Suprapubic skin (tissue), 4 donors: ENCODE results near the gene RABGGTA. TPM values are rescaled to one million over a fixed set of nuclear protein-coding genes. Genes with fewer than 3 reads are reported as not detected.

ENCODE experiments used
- DNase-seq, 2 donors: peaks; one replicate each; pipeline ENCODE4 v3.0.0-alpha.2; 2019; ENCODE audit warnings: low spot score in 2 of 2
- H3K27ac ChIP-seq: fragments of 200-600 bp; sonication (generic); one replicate; pipeline ENCODE4 v1.5.1; 2019
- H3K27me3 ChIP-seq: fragments of 200-600 bp; sonication (generic); one replicate; pipeline ENCODE4 v1.5.1; 2019
- H3K36me3 ChIP-seq: fragments of 200-600 bp; sonication (generic); one replicate; pipeline ENCODE4 v1.5.1; 2019
- H3K4me1 ChIP-seq: fragments of 200-600 bp; sonication (generic); one replicate; pipeline ENCODE4 v1.5.1; 2019
- H3K4me3 ChIP-seq: fragments of 200-600 bp; sonication (generic); one replicate; pipeline ENCODE4 v1.5.1; 2019; ENCODE audit warnings: mild to moderate bottlenecking
- H3K9me3 ChIP-seq: fragments of 200-600 bp; sonication (generic); one replicate; pipeline ENCODE4 v1.5.1; 2019
- EP300 ChIP-seq: sonication (generic); formaldehyde crosslinking; IDR thresholded peaks from one replicate; pipeline ENCODE4 v1.6.1; 2017; ENCODE audit warnings: antibody characterized with exemption
- POLR2A ChIP-seq, 2 donors: fragments of 450-650 bp; IDR thresholded peaks; one replicate each; pipeline ENCODE4 v1.6.1; 2017; ENCODE audit warnings: antibody characterized with exemption in 2 of 2, mild to moderate bottlenecking in 2 of 2, moderate library complexity in 2 of 2
- POLR2AphosphoS5 ChIP-seq, 3 donors: sonication (generic); formaldehyde crosslinking; IDR thresholded peaks; one replicate each; pipeline ENCODE4 v1.6.1; 2017; ENCODE audit warnings: antibody characterized with exemption in 3 of 3
- WGBS: methylation state at CpG from one replicate; pipeline ENCODE4 v1.1.5; 2018; 5-methylcytosine and 5-hydroxymethylcytosine counted together
- total RNA-seq, 4 donors: library from RNA; depleted of rRNA; stranded (reverse); fragments of >200 nt; gene quantifications; one replicate each; pipeline ENCODE4 v1.1.0, GENCODE V29; 2016
- TF ChIP-seq, protein P1 (sequence below), 2 donors: fragments of 200-600 bp in 1 of 2; fragments of 450-650 bp in 1 of 2; sonication (generic) in 1 of 2; IDR thresholded peaks; one replicate each; pipeline ENCODE4 v1.5.1; 2016 to 2019; ENCODE audit warnings: antibody characterized with exemption in 2 of 2, mild to moderate bottlenecking in 1 of 2, moderate library complexity in 1 of 2

RABGGTA gene
- total RNA-seq, 4 donors from 2014 or later: 50.4 to 65.9 (median 53.1) TPM

DNA sequence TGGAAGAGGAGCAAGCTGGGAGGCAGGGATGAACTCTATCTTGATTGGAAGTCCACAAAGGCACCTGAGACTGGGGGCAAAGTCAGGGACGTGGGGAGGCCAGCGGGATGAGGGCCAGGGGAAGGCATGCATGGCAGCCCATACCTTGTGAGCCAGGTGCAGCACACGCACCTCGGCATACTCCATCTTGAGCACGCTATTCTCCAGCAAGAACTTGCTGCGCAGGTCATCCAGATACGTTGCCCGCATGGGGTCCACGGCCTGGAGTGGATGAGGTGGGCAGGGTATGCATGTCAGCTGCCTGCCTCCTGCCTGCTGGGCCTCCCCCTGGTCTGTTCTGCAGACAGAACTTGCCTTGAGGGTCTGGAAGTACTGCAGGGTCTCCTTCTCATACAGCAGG lies 3.9 kb downstream of the RABGGTA start:
- H3K27me3 ChIP-seq: no peaks in the 10 kb centered on the region
- WGBS: 89% methylated on average over 9 of the region's 9 CpGs
- no peak for DNase-seq
- no peaks in the 10 kb centered on the region for H3K9me3 ChIP-seq
- no peak overlapping the region for H3K27ac ChIP-seq
- H3K4me1 ChIP-seq: peaks cover 35% of the 10 kb centered on the region
- no peak overlapping the region for H3K4me3 ChIP-seq
- peaks cover 46% of the 10 kb centered on the region for H3K36me3 ChIP-seq
- TF ChIP-seq POLR2A (IDR thresholded peaks at IDR 0.05) (no peak), POLR2AphosphoS5 (IDR thresholded peaks at IDR 0.05) (no peak), EP300 (no peak)
- TF ChIP-seq, protein P1, sequence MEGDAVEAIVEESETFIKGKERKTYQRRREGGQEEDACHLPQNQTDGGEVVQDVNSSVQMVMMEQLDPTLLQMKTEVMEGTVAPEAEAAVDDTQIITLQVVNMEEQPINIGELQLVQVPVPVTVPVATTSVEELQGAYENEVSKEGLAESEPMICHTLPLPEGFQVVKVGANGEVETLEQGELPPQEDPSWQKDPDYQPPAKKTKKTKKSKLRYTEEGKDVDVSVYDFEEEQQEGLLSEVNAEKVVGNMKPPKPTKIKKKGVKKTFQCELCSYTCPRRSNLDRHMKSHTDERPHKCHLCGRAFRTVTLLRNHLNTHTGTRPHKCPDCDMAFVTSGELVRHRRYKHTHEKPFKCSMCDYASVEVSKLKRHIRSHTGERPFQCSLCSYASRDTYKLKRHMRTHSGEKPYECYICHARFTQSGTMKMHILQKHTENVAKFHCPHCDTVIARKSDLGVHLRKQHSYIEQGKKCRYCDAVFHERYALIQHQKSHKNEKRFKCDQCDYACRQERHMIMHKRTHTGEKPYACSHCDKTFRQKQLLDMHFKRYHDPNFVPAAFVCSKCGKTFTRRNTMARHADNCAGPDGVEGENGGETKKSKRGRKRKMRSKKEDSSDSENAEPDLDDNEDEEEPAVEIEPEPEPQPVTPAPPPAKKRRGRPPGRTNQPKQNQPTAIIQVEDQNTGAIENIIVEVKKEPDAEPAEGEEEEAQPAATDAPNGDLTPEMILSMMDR (IDR thresholded peaks at IDR 0.05): no peak

DNA sequence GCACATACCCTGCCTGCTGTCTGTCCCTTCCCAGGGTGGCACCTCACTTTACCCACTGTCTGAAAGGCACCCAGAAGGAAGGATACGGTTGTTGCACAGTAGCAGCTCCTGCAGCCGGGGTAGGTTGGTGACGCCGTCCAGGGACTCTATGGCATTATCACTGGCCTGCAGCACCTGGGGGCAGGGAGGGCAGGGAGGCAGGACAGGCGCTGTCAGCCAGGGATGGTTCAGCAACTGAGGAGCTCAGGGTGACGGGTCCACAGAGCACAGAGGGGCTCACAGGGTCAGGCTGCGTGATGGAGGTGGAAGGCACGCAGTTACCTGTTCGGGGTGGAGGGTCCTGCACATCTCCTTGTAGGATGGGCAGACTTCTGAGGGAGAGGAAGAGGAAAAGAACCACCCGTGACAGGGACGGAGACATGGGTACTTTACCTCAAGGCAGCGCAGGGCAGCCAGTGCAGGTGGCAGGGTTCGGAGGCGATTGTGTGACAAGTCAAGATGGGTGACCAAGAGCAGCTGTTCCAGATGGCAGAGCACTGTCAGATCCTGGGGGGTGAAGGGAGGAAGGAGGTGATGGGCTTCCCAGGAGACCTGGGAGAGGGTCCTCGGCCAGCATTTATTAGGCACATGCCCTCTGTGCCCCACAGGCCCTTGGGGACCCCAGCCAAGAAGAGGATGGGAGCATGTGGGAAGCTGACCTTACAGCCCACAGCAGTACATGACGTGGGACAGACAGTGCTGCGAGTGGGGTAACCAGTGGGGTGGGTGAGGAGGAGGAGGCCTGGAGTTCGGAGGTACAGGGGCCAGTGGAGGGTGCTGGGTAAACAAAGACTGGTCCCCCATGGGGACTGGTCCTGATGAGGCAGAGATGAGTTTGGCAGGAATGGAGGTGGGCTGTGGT lies 4.8 kb downstream of the RABGGTA start:
- TF ChIP-seq EP300 (no peak), POLR2AphosphoS5 (IDR thresholded peaks at IDR 0.05) (no peak), POLR2A (IDR thresholded peaks at IDR 0.05) (no peak)
- TF ChIP-seq, protein P1 (IDR thresholded peaks at IDR 0.05): no peak
- Histone ChIP-seq H3K4me3 (no peak overlapping the region), H3K4me1 (peaks cover 26% of the 10 kb centered on the region)

DNA sequence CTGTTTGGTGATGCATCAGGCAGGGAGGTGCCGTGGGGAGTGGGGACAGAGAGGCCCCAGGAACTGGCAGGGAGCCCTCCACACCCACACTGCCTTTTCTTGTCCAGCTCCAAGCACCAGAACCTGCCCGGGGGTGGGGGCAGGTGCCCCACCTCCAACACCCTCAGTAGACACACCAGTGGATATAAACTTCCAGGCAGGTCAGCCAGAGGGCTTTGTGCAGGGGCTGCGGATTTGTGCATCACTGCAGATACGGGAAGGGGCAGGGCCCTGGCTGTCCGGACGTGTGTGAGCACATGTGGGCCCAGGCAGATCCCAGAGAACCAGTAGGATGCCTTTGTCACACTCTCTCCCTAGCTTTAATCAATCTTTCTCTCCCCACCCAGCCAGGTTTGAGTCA lies 7.1 kb downstream of the RABGGTA start:
- Histone ChIP-seq H3K9me3 (no peaks in the 10 kb centered on the region), H3K27ac (peak overlapping the region; percentile 43), H3K4me3 (no peak overlapping the region), H3K27me3 (no peaks in the 10 kb centered on the region), H3K4me1 (peaks cover 27% of the 10 kb centered on the region), H3K36me3 (peaks cover 42% of the 10 kb centered on the region)
- DNase-seq: peak in 1 of 2 donors; percentile 66
- 41% methylated on average over 4 of the region's 6 CpGs for WGBS
- TF ChIP-seq, protein P1 (IDR thresholded peaks at IDR 0.05): no peak
- TF ChIP-seq POLR2A (IDR thresholded peaks at IDR 0.05): no peak

More for the DNA sequence above, 4.8 kb downstream of the RABGGTA start:
- no peak for DNase-seq
- Histone ChIP-seq H3K36me3 (peaks cover 46% of the 10 kb centered on the region), H3K27ac (no peak overlapping the region), H3K9me3 (no peaks in the 10 kb centered on the region), H3K27me3 (no peaks in the 10 kb centered on the region)
- 88% methylated on average over 16 of the region's 18 CpGs for WGBS

DNA sequence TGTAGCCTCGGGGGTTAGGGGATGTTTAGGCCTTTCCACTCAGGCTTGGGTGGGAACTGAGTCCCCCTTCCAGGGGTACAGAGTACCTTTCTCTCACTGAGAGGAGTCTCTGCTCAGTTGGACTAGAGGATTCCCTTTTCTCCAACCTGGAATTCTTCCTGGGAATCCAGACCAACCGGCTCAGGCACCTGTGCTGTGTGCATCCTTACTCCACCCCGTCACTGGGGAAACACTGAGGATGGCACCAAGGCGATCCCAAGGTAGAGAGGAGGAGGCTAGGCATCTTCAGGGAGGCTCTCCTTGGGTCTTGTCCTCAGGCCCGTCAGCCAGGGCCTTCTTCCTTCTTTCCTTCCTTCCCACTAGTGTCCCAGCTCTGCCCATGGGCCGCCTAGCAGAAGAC lies 7.5 kb downstream of the RABGGTA start:
- H3K27ac ChIP-seq: peak overlapping the region; percentile 43
- 60% methylated on average over 6 of the region's 6 CpGs for WGBS
- no peak overlapping the region for H3K4me3 ChIP-seq
- TF ChIP-seq EP300 (no peak), POLR2A (IDR thresholded peaks at IDR 0.05) (no peak), POLR2AphosphoS5 (IDR thresholded peaks at IDR 0.05) (no peak)
- TF ChIP-seq, protein P1 (IDR thresholded peaks at IDR 0.05): no peak
- H3K9me3 ChIP-seq: no peaks in the 10 kb centered on the region
- peaks cover 31% of the 10 kb centered on the region for H3K4me1 ChIP-seq
- DNase-seq: no peak
- H3K36me3 ChIP-seq: peaks cover 38% of the 10 kb centered on the region
- H3K27me3 ChIP-seq: no peaks in the 10 kb centered on the region
